B cell (primary cell): ENCODE measurements around the gene RORB. TPM values are rescaled to one million over a fixed set of nuclear protein-coding genes. Genes with fewer than 3 reads are reported as not detected.

ENCODE experiments used
- ATAC-seq: fragments of 200-7000 bp; cut with Tn5 transposase; one replicate; pipeline ENCODE4 v1.10.0; 2021; ENCODE audit warnings: low read depth, mild to moderate bottlenecking, moderate number of reproducible peaks, moderate library complexity
- CTCF ChIA-PET: fragments of 350-600 bp; sonication (Branson Sonifier 250); formaldehyde crosslinking; loops from one replicate; lab custom pipeline; 2021; ENCODE audit warnings: antibody characterized with exemption, inconsistent platforms; lab: Charles Lee
- POLR2A ChIA-PET: fragments of 350-600 bp; sonication (Branson Sonifier 250); formaldehyde crosslinking; loops from one replicate; lab custom pipeline; 2021; ENCODE audit warnings: antibody characterized with exemption; lab: Charles Lee
- DNase-seq: peaks from one replicate; pipeline ENCODE4 v3.0.0; 2013
- H2AFZ ChIP-seq: 2 replicates; pipeline ENCODE4 v1.6.1; 2012; ENCODE audit warnings: mild to moderate bottlenecking, low read depth, low read length; ENCODE audit not compliant: insufficient read depth, poor library complexity, severe bottlenecking
- H3K27ac ChIP-seq, 2 donors: 1 replicate in 1 of 2; 2 replicates in 1 of 2; pipeline ENCODE4 v1.5.1; 2012 to 2013; ENCODE audit warnings: low read length in 2 of 2, mild to moderate bottlenecking in 2 of 2, moderate library complexity in 1 of 2
- H3K27me3 ChIP-seq, 4 experiments: fragments of 200-600 bp in 1 of 4; sonication (generic) in 1 of 4; replicated peaks in 1 of 4; 1 replicate in 2 of 4; 2 replicates in 2 of 4; pipeline versions ENCODE4 v1.6.1 to v1.7.0; 2013 to 2016; ENCODE audit warnings: low read length in 3 of 4, mild to moderate bottlenecking in 2 of 4, mixed read lengths in 1 of 4, moderate library complexity in 1 of 4; ENCODE audit not compliant: insufficient read depth in 4 of 4, control insufficient read depth in 3 of 4; ENCODE audit errors: control extremely low read depth in 1 of 4
- H3K36me3 ChIP-seq, 2 experiments: replicated peaks in 1 of 2; 1 replicate in 1 of 2; 2 replicates in 1 of 2; pipeline versions ENCODE4 v1.6.1 to v1.7.1; 2013; ENCODE audit warnings: low read length in 1 of 2; ENCODE audit not compliant: insufficient read depth in 2 of 2, control insufficient read depth in 1 of 2; ENCODE audit errors: control extremely low read depth in 1 of 2, extremely low read depth in 1 of 2
- H3K4me1 ChIP-seq, 2 donors: fragments of 200-600 bp in 1 of 2; sonication (generic) in 1 of 2; 1 replicate in 1 of 2; 2 replicates in 1 of 2; pipeline versions ENCODE4 v1.5.1 to v1.6.1; 2013 to 2017; ENCODE audit warnings: low read length in 2 of 2; ENCODE audit not compliant: control insufficient read depth in 2 of 2, insufficient read depth in 2 of 2
- H3K4me2 ChIP-seq: replicated peaks from 2 replicates; pipeline ENCODE3; 2012; ENCODE audit warnings: mild to moderate bottlenecking, low read depth, low read length; ENCODE audit not compliant: poor library complexity, severe bottlenecking
- H3K4me3 ChIP-seq, 5 experiments: fragments of 200-600 bp in 1 of 5; sonication (generic) in 1 of 5; 1 replicate in 3 of 5; 2 replicates in 2 of 5; pipeline versions ENCODE4 v1.5.1 to v1.7.0; 2011 to 2016; ENCODE audit warnings: low read length in 4 of 5, mild to moderate bottlenecking in 4 of 5, low read depth in 2 of 5, control low read depth in 1 of 5, moderate library complexity in 1 of 5; ENCODE audit not compliant: insufficient read depth in 1 of 5; ENCODE audit errors: control extremely low read depth in 1 of 5, extremely low read depth in 1 of 5
- H3K79me2 ChIP-seq: fragments of 200-600 bp; sonication (generic); one replicate; pipeline ENCODE4 v1.6.0; 2016; ENCODE audit warnings: low read length; ENCODE audit not compliant: control insufficient read depth, insufficient read depth
- H3K9ac ChIP-seq: fragments of 200-600 bp; sonication (generic); 2 replicates; pipeline ENCODE4 v1.6.1; 2017; ENCODE audit warnings: mild to moderate bottlenecking, low read length, moderate library complexity
- H3K9me3 ChIP-seq, 3 donors: one replicate each; pipeline versions ENCODE4 v1.6.1 to v1.7.1; 2013; ENCODE audit warnings: low read length in 2 of 3; ENCODE audit not compliant: control insufficient read depth in 2 of 3, insufficient read depth in 1 of 3; ENCODE audit errors: control extremely low read depth in 1 of 3
- H4K20me1 ChIP-seq: 2 replicates; pipeline ENCODE4 v1.6.0; 2012; ENCODE audit warnings: mild to moderate bottlenecking, low read length; ENCODE audit not compliant: insufficient read depth, control insufficient read depth, poor library complexity, severe bottlenecking
- H3K27ac Mint-ChIP-seq: one replicate; pipeline ENCODE4 v1.8.0; 2021; ENCODE audit warnings: mixed read lengths
- H3K27me3 Mint-ChIP-seq: one replicate; pipeline ENCODE4 v1.8.0; 2021; ENCODE audit warnings: mixed read lengths
- H3K4me1 Mint-ChIP-seq: one replicate; pipeline ENCODE4 v1.8.0; 2021; ENCODE audit warnings: mixed read lengths
- H3K4me3 Mint-ChIP-seq: one replicate; pipeline ENCODE4 v1.8.0; 2021; ENCODE audit warnings: mixed read lengths
- H3K9me3 Mint-ChIP-seq: one replicate; pipeline ENCODE4 v1.8.0; 2022; ENCODE audit warnings: mixed read lengths; ENCODE audit not compliant: insufficient read depth
- EZH2 ChIP-seq: IDR thresholded peaks from 2 replicates; pipeline ENCODE4 v1.6.1; 2012; ENCODE audit warnings: borderline replicate concordance, low read depth, mild to moderate bottlenecking, moderate library complexity, low read length; ENCODE audit not compliant: insufficient read depth, poor library complexity, severe bottlenecking
- WGBS: methylation state at CpG from one replicate; pipeline ENCODE4 v1.1.5; 2013; ENCODE audit warnings: missing lambda C conversion rate; ENCODE audit not compliant: insufficient coverage; 5-methylcytosine and 5-hydroxymethylcytosine counted together
- intact Hi-C: fragments of 100-400 bp; cut with micrococcal nuclease; formaldehyde crosslinking; loops from one replicate; pipeline ENCODE4 v1.10.0; 2022
- polyA plus RNA-seq: library from polyadenylated mRNA; depleted of rRNA; stranded (reverse); fragments of >200 nt; gene quantifications from 2 replicates; pipeline ENCODE4 v1.2.3, GENCODE V29; 2012
- total RNA-seq, 2 donors: library from RNA; stranded (reverse); fragments of 120-200 nt in 1 of 2; gene quantifications; 1 replicate in 1 of 2; 2 replicates in 1 of 2; pipeline versions ENCODE4 v1.2.3 to v1.2.4, GENCODE V29; 2013 to 2022
- TF ChIP-seq, protein P1 (sequence below): fragments of 200-600 bp; IDR thresholded peaks from one replicate; pipeline ENCODE4 v1.8.0; 2022; ENCODE audit warnings: antibody characterized with exemption, mild to moderate bottlenecking

RORB gene
- total and polyA plus RNA-seq, 2 donors (not counting 1 experiment from before 2014, with no cell fraction given) = 0.01 TPM; not detected in 1

DNA sequence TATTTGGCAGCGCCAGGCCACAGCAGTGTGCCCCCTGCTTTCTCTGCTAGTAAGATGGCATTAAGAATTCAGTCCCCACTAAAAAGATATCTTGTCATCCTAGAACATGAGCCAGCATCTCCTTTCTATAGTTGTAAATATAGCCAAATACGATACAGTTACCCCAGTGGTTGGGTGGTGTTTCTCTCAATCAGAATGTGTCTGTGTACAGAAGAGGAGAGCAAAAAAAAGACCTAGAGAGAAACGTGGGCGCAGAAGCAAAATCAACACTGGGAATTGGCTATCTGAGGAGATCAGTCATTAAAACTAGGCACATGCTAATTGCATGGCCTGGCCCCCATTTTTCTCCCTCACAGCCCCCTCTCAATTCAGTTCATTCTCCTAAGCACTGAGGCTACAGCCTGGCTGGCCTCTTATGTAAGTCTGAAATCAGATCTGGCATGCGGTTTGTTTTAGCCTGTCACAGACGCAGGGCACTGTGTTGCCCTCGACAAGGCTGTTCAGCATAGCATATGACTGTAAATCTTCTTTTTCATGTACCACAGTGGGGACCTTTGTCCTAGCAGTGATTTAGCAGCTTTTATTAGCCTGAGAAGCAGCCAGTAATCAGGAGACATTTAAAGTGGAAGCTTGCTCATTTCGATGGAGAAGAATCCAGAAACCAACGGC lies 57.8 kb downstream of the RORB start:
- no peak for TF ChIP-seq EZH2
- TF ChIP-seq, protein P1, sequence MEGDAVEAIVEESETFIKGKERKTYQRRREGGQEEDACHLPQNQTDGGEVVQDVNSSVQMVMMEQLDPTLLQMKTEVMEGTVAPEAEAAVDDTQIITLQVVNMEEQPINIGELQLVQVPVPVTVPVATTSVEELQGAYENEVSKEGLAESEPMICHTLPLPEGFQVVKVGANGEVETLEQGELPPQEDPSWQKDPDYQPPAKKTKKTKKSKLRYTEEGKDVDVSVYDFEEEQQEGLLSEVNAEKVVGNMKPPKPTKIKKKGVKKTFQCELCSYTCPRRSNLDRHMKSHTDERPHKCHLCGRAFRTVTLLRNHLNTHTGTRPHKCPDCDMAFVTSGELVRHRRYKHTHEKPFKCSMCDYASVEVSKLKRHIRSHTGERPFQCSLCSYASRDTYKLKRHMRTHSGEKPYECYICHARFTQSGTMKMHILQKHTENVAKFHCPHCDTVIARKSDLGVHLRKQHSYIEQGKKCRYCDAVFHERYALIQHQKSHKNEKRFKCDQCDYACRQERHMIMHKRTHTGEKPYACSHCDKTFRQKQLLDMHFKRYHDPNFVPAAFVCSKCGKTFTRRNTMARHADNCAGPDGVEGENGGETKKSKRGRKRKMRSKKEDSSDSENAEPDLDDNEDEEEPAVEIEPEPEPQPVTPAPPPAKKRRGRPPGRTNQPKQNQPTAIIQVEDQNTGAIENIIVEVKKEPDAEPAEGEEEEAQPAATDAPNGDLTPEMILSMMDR = no peak
- peaks cover 3% of the 10 kb centered on the region for H3K27me3 Mint-ChIP-seq
- no peaks in the 10 kb centered on the region for H3K9me3 Mint-ChIP-seq
- Histone ChIP-seq H3K27me3 (no peaks in the 10 kb centered on the region), H3K9ac (no peak overlapping the region), H4K20me1 (no peaks in the 10 kb centered on the region), H3K27ac (no peak overlapping the region), H3K4me1 (peaks cover 12 to 13% of the 10 kb centered on the region in 2 donors), H3K4me3 (no peak overlapping the region), H3K79me2 (no peaks in the 10 kb centered on the region), H3K9me3 (no peaks in the 10 kb centered on the region), H3K4me2 (no peak overlapping the region), H2AFZ (no peak overlapping the region), H3K36me3 (no peaks in the 10 kb centered on the region)
- ATAC-seq (no peak), DNase-seq (no peak)
- intact Hi-C loops = no loop called here
- 85% methylated on average over 5 of the region's 9 CpGs for WGBS
- H3K4me1 Mint-ChIP-seq = peaks cover 18% of the 10 kb centered on the region
- ChIA-PET POLR2A (no interaction called here), CTCF (interaction anchor here (1.2 kb wide), 1 partner anchor 18 kb away, joined by 3 read pairs; no protein-coding TSS in a partner anchor)
- no peak overlapping the region for H3K27ac Mint-ChIP-seq
- no peak overlapping the region for H3K4me3 Mint-ChIP-seq

DNA sequence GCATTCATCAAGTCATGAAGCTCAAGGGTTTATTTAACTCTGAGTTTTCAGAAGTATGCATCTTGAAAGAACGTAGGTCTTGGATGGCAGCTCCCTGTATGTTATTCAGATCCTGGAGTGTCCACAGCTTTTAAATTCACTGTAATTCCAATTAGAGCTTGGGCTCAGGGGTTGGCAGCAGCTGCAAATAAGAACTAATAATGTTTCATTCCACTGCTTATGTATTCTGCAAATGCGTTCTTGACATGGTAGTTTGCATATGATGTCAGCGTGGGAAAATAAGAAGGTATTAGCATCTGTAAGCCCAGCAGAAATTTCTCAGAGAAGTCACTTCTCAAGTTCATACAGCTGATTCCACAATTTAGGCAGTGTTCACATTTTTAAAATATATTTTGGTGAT lies 58.4 kb downstream of the RORB start:
- Histone ChIP-seq H3K4me3 (no peak overlapping the region), H3K4me2 (no peak overlapping the region), H3K79me2 (no peaks in the 10 kb centered on the region), H3K9me3 (no peaks in the 10 kb centered on the region), H3K27me3 (no peaks in the 10 kb centered on the region), H3K9ac (no peak overlapping the region), H3K27ac (no peak overlapping the region), H2AFZ (no peak overlapping the region), H3K36me3 (no peaks in the 10 kb centered on the region), H4K20me1 (no peaks in the 10 kb centered on the region), H3K4me1 (peaks cover 12 to 13% of the 10 kb centered on the region in 2 donors)
- Mint-ChIP-seq H3K4me1 (peaks cover 18% of the 10 kb centered on the region), H3K27me3 (peaks cover 3% of the 10 kb centered on the region), H3K4me3 (no peak overlapping the region), H3K9me3 (no peaks in the 10 kb centered on the region), H3K27ac (no peak overlapping the region)
- intact Hi-C loops = no loop called here
- CTCF ChIA-PET = interaction anchor here (1.2 kb wide), 1 partner anchor 17 kb away, joined by 3 read pairs; no protein-coding TSS in a partner anchor
- ATAC-seq (no peak), DNase-seq (no peak)
- 100% methylated on average over 1 of the region's 3 CpGs for WGBS
- POLR2A ChIA-PET = no interaction called here
- TF ChIP-seq, protein P1 = no peak
- TF ChIP-seq EZH2 = no peak
